Naive thymus-derived CD4-positive, alpha-beta T cell (primary cell): ENCODE measurements around the gene INHA. TPM values are rescaled to one million over a fixed set of nuclear protein-coding genes. Genes with fewer than 3 reads are reported as not detected.
A peak's percentile ranks its signal among the peaks of the same experiment; 100 is the strongest.

ENCODE experiments used
- ATAC-seq: fragments of 150-1000 bp; cut with Tn5 transposase; 2 replicates; pipeline ENCODE4 v1.10.0; 2021; ENCODE audit warnings: mild to moderate bottlenecking, moderate library complexity
- CTCF ChIA-PET: fragments of 350-600 bp; sonication (Branson Sonifier 250); formaldehyde crosslinking; loops from one replicate; lab custom pipeline; 2021; ENCODE audit warnings: antibody characterized with exemption; lab: Charles Lee
- POLR2A ChIA-PET: fragments of 350-600 bp; sonication (Branson Sonifier 250); formaldehyde crosslinking; loops from one replicate; lab custom pipeline; 2021; ENCODE audit warnings: antibody characterized with exemption, inconsistent platforms; lab: Charles Lee
- DNase-seq, 9 donors: peaks; one replicate each; pipeline versions ENCODE4 v3.0.0 to v3.0.0-alpha.2; 2020 to 2022; ENCODE audit warnings: mixed read lengths in 1 of 9
- H3K27ac ChIP-seq: one replicate; pipeline ENCODE4 v1.7.0; 2013; ENCODE audit warnings: mild to moderate bottlenecking, low read depth, low read length, moderate library complexity
- H3K27me3 ChIP-seq, 2 donors: one replicate each; pipeline ENCODE4 v1.7.0; 2013; ENCODE audit warnings: low read length in 2 of 2, mild to moderate bottlenecking in 2 of 2, moderate library complexity in 2 of 2; ENCODE audit not compliant: control insufficient read depth in 2 of 2, insufficient read depth in 2 of 2
- H3K36me3 ChIP-seq, 3 experiments: 1 replicate in 2 of 3; 2 replicates in 1 of 3; pipeline ENCODE4 v1.7.0; 2013; ENCODE audit warnings: low read length in 3 of 3, mild to moderate bottlenecking in 3 of 3, moderate library complexity in 1 of 3; ENCODE audit not compliant: insufficient read depth in 3 of 3, control insufficient read depth in 2 of 3
- H3K4me1 ChIP-seq, 2 donors: one replicate each; pipeline ENCODE4 v1.7.0; 2013; ENCODE audit warnings: low read length in 2 of 2, mild to moderate bottlenecking in 2 of 2, moderate library complexity in 1 of 2; ENCODE audit not compliant: control insufficient read depth in 2 of 2, insufficient read depth in 2 of 2
- H3K4me3 ChIP-seq: 2 replicates; pipeline ENCODE4 v1.7.0; 2013; ENCODE audit warnings: mild to moderate bottlenecking, low read length
- H3K9me3 ChIP-seq, 3 experiments: 1 replicate in 2 of 3; 2 replicates in 1 of 3; pipeline ENCODE4 v1.7.0; 2013; ENCODE audit warnings: low read length in 3 of 3; ENCODE audit not compliant: control insufficient read depth in 2 of 3
- H3K27ac Mint-ChIP-seq, 9 donors: one replicate each; pipeline ENCODE4 v1.8.0; 2020 to 2022; ENCODE audit warnings: mixed read lengths in 9 of 9, mild to moderate bottlenecking in 8 of 9, moderate library complexity in 5 of 9, inconsistent platforms in 2 of 9
- H3K27me3 Mint-ChIP-seq, 5 donors: one replicate each; pipeline ENCODE4 v1.8.0; 2021 to 2022; ENCODE audit warnings: mixed read lengths in 5 of 5, mild to moderate bottlenecking in 1 of 5
- H3K36me3 Mint-ChIP-seq, 5 donors: one replicate each; pipeline ENCODE4 v1.8.0; 2020 to 2022; ENCODE audit warnings: mixed read lengths in 5 of 5, mild to moderate bottlenecking in 3 of 5, inconsistent platforms in 1 of 5
- H3K4me1 Mint-ChIP-seq, 7 donors: one replicate each; pipeline ENCODE4 v1.8.0; 2020 to 2022; ENCODE audit warnings: mixed read lengths in 7 of 7, mild to moderate bottlenecking in 3 of 7, inconsistent platforms in 1 of 7
- H3K4me3 Mint-ChIP-seq, 10 donors: one replicate each; pipeline ENCODE4 v1.8.0; 2020 to 2022; ENCODE audit warnings: mild to moderate bottlenecking in 10 of 10, mixed read lengths in 10 of 10, moderate library complexity in 6 of 10, inconsistent platforms in 2 of 10
- H3K9me3 Mint-ChIP-seq, 11 donors: one replicate each; pipeline ENCODE4 v1.8.0; 2020 to 2022; ENCODE audit warnings: mixed read lengths in 11 of 11, mild to moderate bottlenecking in 4 of 11, inconsistent platforms in 1 of 11, moderate library complexity in 1 of 11
- intact Hi-C, 2 donors: fragments of 100-400 bp; cut with micrococcal nuclease; formaldehyde crosslinking; loops; one replicate each; pipeline ENCODE4 v1.15.1; 2023
- polyA plus RNA-seq, 2 donors: library from polyadenylated mRNA; unstranded; fragments of 300-500 nt; fragmentation: Illumina TruSeq; gene quantifications; one replicate each; pipeline ENCODE4 v1.2.3, GENCODE V29; 2021
- total RNA-seq, 6 experiments: library from RNA in 5 of 6; stranded (reverse) in 5 of 6; gene quantifications; 1 replicate in 5 of 6; 2 replicates in 1 of 6; pipeline ENCODE4 v1.2.3 and lab custom pipeline; 2021 to 2026

The INHA gene
- total and polyA plus RNA-seq, 7 experiments from 2014 or later: 0.21 TPM; not detected in 6

DNA sequence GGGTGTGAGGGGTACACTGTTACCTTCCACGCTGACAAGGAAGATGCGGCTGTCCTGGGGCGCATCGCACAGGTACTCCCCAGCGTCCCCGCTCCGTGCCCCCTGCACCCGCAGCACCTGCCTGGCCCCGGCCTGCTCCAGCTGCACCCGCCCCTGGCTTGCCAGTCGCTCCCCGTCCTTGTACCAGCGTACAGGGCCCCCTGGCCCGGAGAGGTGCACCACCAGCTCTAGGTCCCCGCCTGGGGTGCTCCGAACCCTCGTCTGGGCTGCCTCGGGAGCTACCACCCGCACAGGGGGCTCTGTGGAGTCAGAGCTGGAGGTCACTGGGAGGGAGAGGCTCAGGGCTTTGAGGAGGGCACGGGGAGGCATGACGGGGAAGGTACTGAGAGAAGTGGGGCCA is 14.8 kb upstream of the INHA start:
- Histone ChIP-seq H3K4me1 (peaks cover 0 to 7% of the 10 kb centered on the region in 2 donors), H3K27ac (no peak overlapping the region), H3K27me3 (peaks cover 3 to 12% of the 10 kb centered on the region in 2 donors), H3K9me3 (no peaks in the 10 kb centered on the region), H3K36me3 (no peaks in the 10 kb centered on the region), H3K4me3 (no peak overlapping the region)
- H3K4me1 Mint-ChIP-seq: peaks cover 0 to 11% (median 0%) of the 10 kb centered on the region in 7 donors
- H3K9me3 Mint-ChIP-seq: no peaks in the 10 kb centered on the region
- H3K27ac Mint-ChIP-seq: no peak overlapping the region
- intact Hi-C loops: no loop called here
- CTCF ChIA-PET: no interaction called here
- DNase-seq (no peak), ATAC-seq (no peak)
- H3K4me3 Mint-ChIP-seq: no peak overlapping the region
- peaks cover 4 to 43% (median 18%) of the 10 kb centered on the region in 5 donors for H3K27me3 Mint-ChIP-seq
- H3K36me3 Mint-ChIP-seq: no peaks in the 10 kb centered on the region
- POLR2A ChIA-PET: no interaction called here

DNA sequence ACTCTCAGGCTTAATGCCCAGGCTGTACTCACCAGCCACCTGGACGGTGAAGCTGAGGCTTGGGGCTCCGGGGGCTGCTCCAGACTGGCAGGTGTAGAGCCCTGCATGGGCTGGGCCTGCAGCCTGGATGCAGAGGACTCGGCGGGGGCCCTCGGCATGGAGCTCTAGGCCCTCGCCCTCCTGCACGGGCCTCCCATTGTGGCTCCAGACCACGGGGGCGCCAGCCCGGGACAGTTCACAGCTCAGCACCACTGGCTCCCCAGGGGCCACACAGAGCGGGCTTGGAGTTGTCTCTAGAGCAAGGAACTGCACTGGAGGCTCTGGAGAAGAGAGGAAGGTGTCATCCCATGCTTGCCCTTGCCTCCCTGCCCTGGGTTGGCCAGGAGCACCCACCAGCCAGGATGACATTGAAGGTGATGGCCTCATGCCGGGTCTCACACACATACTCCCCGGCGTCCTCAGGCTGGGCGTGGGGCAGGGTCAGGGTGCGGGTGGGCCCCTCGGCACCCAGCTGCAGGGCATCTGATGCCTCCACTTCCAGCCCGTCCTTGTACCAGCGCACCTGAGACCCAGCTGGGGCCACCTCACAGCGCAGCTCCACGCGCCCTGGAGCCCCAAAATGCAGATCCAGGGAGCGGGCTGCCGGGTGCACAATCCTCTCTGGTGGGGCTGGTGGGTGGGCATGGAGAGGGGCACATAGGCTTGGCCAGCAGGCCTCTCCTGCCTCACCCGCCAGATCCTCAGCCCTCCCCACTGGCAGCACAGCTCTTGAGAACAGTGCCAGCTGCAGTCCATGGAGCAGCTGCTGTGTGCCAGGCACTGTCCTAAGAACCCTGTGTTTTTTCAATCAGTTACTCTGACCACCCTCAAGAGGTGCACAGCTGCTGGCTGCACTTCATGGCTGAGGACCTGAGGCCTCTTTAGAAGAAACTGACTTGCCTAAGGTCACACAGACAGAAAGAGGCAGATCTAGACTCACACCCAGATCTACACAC is 14.0 kb upstream of the INHA start:
- no peak overlapping the region for H3K27ac Mint-ChIP-seq
- DNase-seq: no peak
- no peak for ATAC-seq
- H3K9me3 ChIP-seq: no peaks in the 10 kb centered on the region
- H3K27ac ChIP-seq: no peak overlapping the region
- H3K27me3 Mint-ChIP-seq: peaks cover 4 to 49% (median 19%) of the 10 kb centered on the region in 5 donors
- ChIA-PET POLR2A (no interaction called here), CTCF (no interaction called here)
- H3K4me1 Mint-ChIP-seq: peaks cover 0 to 11% (median 0%) of the 10 kb centered on the region in 7 donors
- peaks cover 0 to 4% of the 10 kb centered on the region in 2 donors for H3K4me1 ChIP-seq
- no peaks in the 10 kb centered on the region for H3K36me3 ChIP-seq
- intact Hi-C loops: no loop called here
- no peak overlapping the region for H3K4me3 Mint-ChIP-seq
- no peaks in the 10 kb centered on the region for H3K36me3 Mint-ChIP-seq
- H3K27me3 ChIP-seq: peaks cover 3 to 12% of the 10 kb centered on the region in 2 donors
- no peak overlapping the region for H3K4me3 ChIP-seq
- no peaks in the 10 kb centered on the region for H3K9me3 Mint-ChIP-seq

DNA sequence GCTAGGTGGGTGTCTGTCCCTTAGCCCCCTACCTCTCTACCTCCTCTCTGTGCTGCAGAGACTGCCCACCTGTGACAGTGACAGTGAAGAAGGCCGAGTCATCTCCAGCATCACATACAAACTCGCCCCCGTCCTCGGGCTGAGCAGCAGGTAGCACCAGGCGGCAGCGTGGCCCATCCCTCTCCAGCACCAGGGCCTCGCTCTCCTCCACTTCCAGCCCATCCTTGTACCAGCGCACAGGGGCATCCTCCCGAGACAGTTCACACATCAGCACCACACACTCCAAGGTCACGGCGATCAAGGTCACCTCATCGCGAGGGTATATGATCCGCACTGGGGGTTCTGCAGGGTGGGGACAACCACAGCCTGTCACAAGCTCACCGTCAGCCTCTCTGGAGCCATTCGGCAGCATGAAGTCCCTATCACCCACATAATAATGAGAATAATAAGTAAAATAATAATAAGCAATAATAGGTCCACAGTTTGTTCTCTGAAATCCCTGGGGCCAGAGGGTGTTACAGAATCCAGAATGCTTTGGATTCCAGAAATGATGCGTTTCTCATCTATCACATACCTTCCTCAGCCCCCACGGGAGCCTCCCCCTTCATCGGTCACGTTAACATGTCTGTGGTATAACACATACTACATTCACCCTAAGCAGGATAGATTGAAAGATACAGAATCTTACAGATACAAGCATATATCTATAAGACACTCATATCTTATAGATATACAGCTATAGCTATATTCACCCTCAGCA is 12.8 kb upstream of the INHA start:
- intact Hi-C loops: no loop called here
- H3K9me3 Mint-ChIP-seq: no peaks in the 10 kb centered on the region
- no peaks in the 10 kb centered on the region for H3K9me3 ChIP-seq
- POLR2A ChIA-PET: interaction anchor here (1.5 kb wide), 1 partner anchor 10 kb away, joined by 3 read pairs; no protein-coding TSS in a partner anchor
- H3K27me3 Mint-ChIP-seq: peaks cover 4 to 46% (median 13%) of the 10 kb centered on the region in 5 donors
- H3K27me3 ChIP-seq: no peaks in the 10 kb centered on the region
- H3K36me3 Mint-ChIP-seq: no peaks in the 10 kb centered on the region
- ATAC-seq: no peak
- CTCF ChIA-PET: interaction anchor here (0.6 to 1.7 kb wide), 5 partner anchors 16 to 83 kb away, joined by 4 to 8 read pairs (median 5); partner anchors contain the start of genes CHPF and TMEM198
- H3K36me3 ChIP-seq: no peaks in the 10 kb centered on the region
- no peaks in the 10 kb centered on the region for H3K4me1 ChIP-seq
- H3K4me3 ChIP-seq: no peak overlapping the region
- H3K4me3 Mint-ChIP-seq: no peak overlapping the region
- H3K4me1 Mint-ChIP-seq: no peaks in the 10 kb centered on the region
- H3K27ac Mint-ChIP-seq: no peak overlapping the region
- H3K27ac ChIP-seq: no peak overlapping the region
- no peak for DNase-seq

DNA sequence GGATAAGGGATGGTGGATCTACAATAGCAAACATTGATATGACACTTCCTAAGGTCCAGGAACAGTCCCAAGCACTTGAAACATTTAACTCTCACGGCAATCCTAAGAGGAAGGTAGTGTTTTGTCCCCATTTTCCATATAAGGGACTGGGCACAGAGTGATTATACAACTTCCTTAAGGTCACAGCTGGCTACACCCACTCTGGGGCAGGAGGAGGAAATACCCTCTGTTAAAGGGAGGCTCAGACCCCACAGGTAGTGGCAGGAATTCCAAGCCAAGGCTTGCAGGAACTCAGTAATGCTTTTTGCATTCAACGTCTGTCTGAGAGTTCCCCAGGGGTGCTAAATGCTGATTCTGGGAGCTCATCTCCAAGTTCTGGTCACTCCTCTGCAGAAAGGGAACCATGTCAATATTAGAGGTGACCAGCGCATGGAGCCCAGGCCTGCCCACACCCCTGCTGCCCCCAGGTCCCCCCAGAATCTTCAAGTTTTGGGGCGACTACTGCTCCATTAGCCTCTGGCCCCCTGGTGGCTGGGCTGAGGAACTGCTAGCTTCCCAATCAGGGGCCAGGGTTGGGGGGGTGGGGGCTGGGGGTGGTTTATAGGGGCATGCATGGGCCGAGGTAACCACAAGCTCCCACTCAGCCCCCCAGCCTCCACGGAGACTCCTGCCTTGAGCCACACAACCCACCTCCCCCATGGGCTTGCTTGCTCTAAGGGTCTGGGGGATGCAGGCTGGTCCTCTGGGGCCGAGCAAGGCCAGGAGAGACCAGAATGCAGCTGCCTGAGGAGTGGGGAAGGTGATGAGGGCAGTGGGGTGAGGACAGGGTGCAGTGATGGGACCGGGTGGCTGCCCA is 11.8 kb upstream of the INHA start:
- POLR2A ChIA-PET: interaction anchor here (1.5 kb wide), 1 partner anchor 11 kb away, joined by 3 read pairs; no protein-coding TSS in a partner anchor
- Histone ChIP-seq H3K4me1 (no peaks in the 10 kb centered on the region), H3K4me3 (no peak overlapping the region), H3K36me3 (no peaks in the 10 kb centered on the region), H3K27me3 (no peaks in the 10 kb centered on the region), H3K27ac (no peak overlapping the region), H3K9me3 (no peaks in the 10 kb centered on the region)
- Mint-ChIP-seq H3K9me3 (no peaks in the 10 kb centered on the region), H3K36me3 (no peaks in the 10 kb centered on the region), H3K27ac (no peak overlapping the region), H3K4me3 (no peak overlapping the region), H3K27me3 (peaks cover 2 to 41% (median 16%) of the 10 kb centered on the region in 5 donors), H3K4me1 (no peaks in the 10 kb centered on the region)
- intact Hi-C loops: loop anchor here (1.0 to 2.0 kb wide), 3 partner anchors 17 to 157 kb away; partner anchors contain the start of gene CHPF (in 1 of the 2)
- CTCF ChIA-PET: interaction anchor here (0.6 to 1.7 kb wide), 6 partner anchors 11 to 82 kb away, joined by 4 to 8 read pairs (median 4); partner anchors contain the start of genes CHPF, OBSL1 and TMEM198
- peak; percentile 67 for ATAC-seq
- peak in 2 of 9 donors; percentile 33 to 41 for DNase-seq

DNA sequence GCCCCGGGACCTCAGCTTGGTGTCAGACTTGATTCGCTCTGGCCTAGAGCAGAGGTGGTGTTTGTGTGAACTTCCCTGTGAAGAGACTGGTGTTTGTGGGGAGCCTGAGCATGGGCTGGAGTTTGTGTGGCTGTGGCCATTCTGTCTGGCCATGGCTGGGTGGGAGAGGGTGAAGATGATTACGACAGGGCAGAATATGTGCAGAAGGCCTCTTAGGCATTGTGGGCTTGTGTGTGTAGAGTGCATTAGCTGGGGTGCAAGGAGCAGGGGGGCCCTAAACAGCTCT is 11.3 kb upstream of the INHA start:
- Mint-ChIP-seq H3K36me3 (no peaks in the 10 kb centered on the region), H3K9me3 (no peaks in the 10 kb centered on the region), H3K4me1 (no peaks in the 10 kb centered on the region), H3K27ac (no peak overlapping the region), H3K4me3 (no peak overlapping the region), H3K27me3 (peaks cover 0 to 37% (median 16%) of the 10 kb centered on the region in 5 donors)
- DNase-seq (no peak), ATAC-seq (no peak)
- Histone ChIP-seq H3K4me3 (no peak overlapping the region), H3K36me3 (no peaks in the 10 kb centered on the region), H3K4me1 (no peaks in the 10 kb centered on the region), H3K27ac (no peak overlapping the region), H3K27me3 (no peaks in the 10 kb centered on the region), H3K9me3 (no peaks in the 10 kb centered on the region)
- intact Hi-C loops: loop anchor here (1.0 to 2.0 kb wide), 3 partner anchors 18 to 158 kb away; partner anchors contain the start of gene CHPF (in 1 of the 2)
- ChIA-PET CTCF (interaction anchor here (1.3 to 1.7 kb wide), 5 partner anchors 10 to 23 kb away, joined by 4 to 10 read pairs (median 5); partner anchors contain the start of genes CHPF, OBSL1 and TMEM198), POLR2A (interaction anchor here (1.5 kb wide), 1 partner anchor 12 kb away, joined by 3 read pairs; no protein-coding TSS in a partner anchor)
